Epithelial cell of proximal tubule (primary cell): ENCODE results near the gene AOPEP. TPM values are rescaled to one million over a fixed set of nuclear protein-coding genes. Genes with fewer than 3 reads are reported as not detected.
A peak's percentile ranks its signal among the peaks of the same experiment; 100 is the strongest.

Source experiments
- DNase-seq: peaks from one replicate; pipeline ENCODE4 v3.0.0-alpha.2; 2011; ENCODE audit warnings: low read depth
- H3K4me3 ChIP-seq: 2 replicates; pipeline ENCODE4 v1.5.1; 2011; ENCODE audit warnings: low read depth, mild to moderate bottlenecking, low read length
- total RNA-seq: library from RNA; depleted of rRNA; stranded (reverse); fragments of >200 nt; gene quantifications from 2 replicates; pipeline ENCODE4 v1.2.3, GENCODE V29; 2015
- TF ChIP-seq, protein P1 (sequence below): conservative IDR thresholded peaks from 2 replicates; pipeline ENCODE4 v1.5.1; 2012; ENCODE audit warnings: low read depth, mild to moderate bottlenecking, low read length

Gene AOPEP
- total RNA-seq, 1 donor from 2014 or later = 27.0 TPM

GRCh38 chr9:95124582-95125367 is 398.3 kb downstream of the AOPEP start:
- TF ChIP-seq, protein P1, sequence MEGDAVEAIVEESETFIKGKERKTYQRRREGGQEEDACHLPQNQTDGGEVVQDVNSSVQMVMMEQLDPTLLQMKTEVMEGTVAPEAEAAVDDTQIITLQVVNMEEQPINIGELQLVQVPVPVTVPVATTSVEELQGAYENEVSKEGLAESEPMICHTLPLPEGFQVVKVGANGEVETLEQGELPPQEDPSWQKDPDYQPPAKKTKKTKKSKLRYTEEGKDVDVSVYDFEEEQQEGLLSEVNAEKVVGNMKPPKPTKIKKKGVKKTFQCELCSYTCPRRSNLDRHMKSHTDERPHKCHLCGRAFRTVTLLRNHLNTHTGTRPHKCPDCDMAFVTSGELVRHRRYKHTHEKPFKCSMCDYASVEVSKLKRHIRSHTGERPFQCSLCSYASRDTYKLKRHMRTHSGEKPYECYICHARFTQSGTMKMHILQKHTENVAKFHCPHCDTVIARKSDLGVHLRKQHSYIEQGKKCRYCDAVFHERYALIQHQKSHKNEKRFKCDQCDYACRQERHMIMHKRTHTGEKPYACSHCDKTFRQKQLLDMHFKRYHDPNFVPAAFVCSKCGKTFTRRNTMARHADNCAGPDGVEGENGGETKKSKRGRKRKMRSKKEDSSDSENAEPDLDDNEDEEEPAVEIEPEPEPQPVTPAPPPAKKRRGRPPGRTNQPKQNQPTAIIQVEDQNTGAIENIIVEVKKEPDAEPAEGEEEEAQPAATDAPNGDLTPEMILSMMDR = peak; percentile 32
- H3K4me3 ChIP-seq = no peak overlapping the region
- DNase-seq = no peak

DNA sequence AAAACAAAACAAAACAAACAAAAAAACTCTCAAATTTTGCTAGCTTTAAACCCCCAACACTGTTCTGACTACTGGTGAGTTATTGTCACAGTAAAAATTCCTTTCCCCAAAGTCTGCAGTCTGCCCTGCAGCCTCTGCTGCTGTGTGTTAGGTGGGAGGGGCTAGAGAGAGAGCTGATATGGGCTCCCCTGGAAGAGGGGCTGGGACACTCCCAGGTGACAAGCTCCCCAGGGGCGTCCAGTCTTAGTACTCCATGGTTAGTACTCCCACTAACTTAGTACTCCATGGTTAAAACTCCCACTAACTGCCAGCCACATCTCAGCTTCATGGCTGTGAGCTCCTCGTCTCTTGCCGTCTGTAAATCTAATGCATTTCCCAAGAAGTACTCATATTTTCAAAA is 399.2 kb downstream of the AOPEP start:
- no peak for DNase-seq
- TF ChIP-seq, protein P1 = no peak
- H3K4me3 ChIP-seq = no peak overlapping the region

- H3K4me3 ChIP-seq = no peak overlapping the region
- TF ChIP-seq, protein P1 = no peak
- no peak for DNase-seq
These were observed 400.2 kb downstream of the AOPEP start for GRCh38 chr9:95126739-95127138.

GRCh38 chr9:95127249-95128176 is 401.0 kb downstream of the AOPEP start:
- DNase-seq = no peak
- TF ChIP-seq, protein P1 = peak; percentile 97
- H3K4me3 ChIP-seq = peak overlapping the region; percentile 35

DNA sequence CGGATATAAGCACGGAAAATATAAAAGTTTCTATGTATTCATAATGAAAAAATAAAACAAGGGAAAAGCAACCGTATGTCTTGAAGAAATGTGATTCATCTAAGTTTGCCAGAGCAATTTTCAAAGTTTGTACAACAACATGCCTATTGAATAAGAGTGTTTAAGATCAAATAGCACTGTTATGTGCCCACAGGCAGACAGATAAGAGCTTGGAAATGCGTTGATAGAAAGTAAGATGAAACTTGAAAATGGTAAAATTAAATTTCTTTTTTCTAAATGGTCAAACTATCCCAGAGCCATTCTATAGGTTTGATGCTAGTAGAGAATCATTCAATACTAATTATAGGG is 401.7 kb downstream of the AOPEP start:
- DNase-seq = no peak
- TF ChIP-seq, protein P1 = no peak
- no peak overlapping the region for H3K4me3 ChIP-seq

DNA sequence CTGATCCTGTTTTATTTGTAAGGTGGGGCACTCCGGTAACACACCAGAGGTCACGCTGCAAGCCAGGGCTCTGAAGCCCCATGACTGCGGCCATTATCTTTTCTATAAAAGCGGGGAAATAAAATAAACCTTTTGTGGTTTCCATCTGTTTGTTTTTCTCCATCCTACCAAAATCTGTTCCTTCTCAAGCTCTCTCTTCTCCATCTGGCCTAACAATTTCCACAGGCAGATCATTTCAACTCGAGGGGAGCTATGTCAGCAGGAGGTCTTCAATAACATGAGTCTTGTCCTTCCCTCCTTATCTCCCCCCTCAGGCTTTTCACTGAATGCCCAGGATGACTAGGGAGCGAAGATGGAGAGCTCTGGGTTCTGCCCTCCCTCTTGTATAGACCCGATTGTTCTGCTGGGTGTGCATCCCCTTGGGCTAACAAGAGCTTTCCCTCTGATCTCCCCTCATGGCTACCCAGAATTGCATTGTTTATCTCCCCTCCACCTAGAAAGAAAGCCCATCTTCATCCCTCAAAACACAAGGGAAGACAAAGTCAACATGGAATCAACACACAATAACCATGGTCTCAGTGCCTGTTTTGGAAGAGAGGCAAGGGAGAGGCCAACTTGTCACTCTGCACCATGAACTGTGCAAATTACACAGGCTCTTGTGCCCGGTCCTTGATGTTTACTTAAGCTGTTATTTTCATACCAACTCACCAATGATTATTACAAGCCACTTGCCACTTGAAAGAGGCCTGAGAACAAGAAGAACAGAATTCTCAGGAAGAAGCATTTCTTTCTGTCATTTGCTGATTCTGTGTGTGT is 403.2 kb downstream of the AOPEP start:
- DNase-seq = no peak
- no peak overlapping the region for H3K4me3 ChIP-seq
- TF ChIP-seq, protein P1 = no peak
